ENCODE results near the gene SELL.

- TF ChIP-seq CTCF (IDR thresholded peaks at IDR 0.05; ENCODE audit: poor library complexity) (no peak), EZH2phosphoT487 (IDR thresholded peaks at IDR 0.05; ENCODE audit: low read depth, severe bottlenecking, unreplicated experiment) (no peak)
Measured at GRCh38 chr1:169648187-169648586, 63.2 kb downstream of the SELL start.
